Loucy (cell line): ENCODE results near the gene UPP1.

ENCODE experiments used
- EZH2phosphoT487 ChIP-seq: fragments of 200-600 bp; IDR thresholded peaks from 2 replicates; pipeline ENCODE4 v1.6.1; 2018; ENCODE audit warnings: antibody characterized with exemption, mild to moderate bottlenecking, moderate library complexity, borderline replicate concordance
- TF ChIP-seq, protein P1 (sequence below): fragments of 200-600 bp; sonication (generic); conservative IDR thresholded peaks from 2 replicates; pipeline ENCODE4 v1.5.1; 2014; ENCODE audit warnings: mild to moderate bottlenecking, antibody characterized with exemption, low read length

- TF ChIP-seq, protein P1, sequence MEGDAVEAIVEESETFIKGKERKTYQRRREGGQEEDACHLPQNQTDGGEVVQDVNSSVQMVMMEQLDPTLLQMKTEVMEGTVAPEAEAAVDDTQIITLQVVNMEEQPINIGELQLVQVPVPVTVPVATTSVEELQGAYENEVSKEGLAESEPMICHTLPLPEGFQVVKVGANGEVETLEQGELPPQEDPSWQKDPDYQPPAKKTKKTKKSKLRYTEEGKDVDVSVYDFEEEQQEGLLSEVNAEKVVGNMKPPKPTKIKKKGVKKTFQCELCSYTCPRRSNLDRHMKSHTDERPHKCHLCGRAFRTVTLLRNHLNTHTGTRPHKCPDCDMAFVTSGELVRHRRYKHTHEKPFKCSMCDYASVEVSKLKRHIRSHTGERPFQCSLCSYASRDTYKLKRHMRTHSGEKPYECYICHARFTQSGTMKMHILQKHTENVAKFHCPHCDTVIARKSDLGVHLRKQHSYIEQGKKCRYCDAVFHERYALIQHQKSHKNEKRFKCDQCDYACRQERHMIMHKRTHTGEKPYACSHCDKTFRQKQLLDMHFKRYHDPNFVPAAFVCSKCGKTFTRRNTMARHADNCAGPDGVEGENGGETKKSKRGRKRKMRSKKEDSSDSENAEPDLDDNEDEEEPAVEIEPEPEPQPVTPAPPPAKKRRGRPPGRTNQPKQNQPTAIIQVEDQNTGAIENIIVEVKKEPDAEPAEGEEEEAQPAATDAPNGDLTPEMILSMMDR = no peak
- TF ChIP-seq EZH2phosphoT487 = no peak
These were observed 29.0 kb downstream of the UPP1 start for GRCh38 chr7:48118041-48118440.
